Measurements from ENCODE around the gene C1QTNF12.

Gene C1QTNF12

GRCh38 chr1:1259540-1259939 is 13.0 kb upstream of the C1QTNF12 start:
- TF ChIP-seq EP300 (IDR thresholded peaks at IDR 0.05; ENCODE audit: borderline replicate concordance) (no peak), REST (IDR thresholded peaks at IDR 0.05; ENCODE audit: low read depth) (no peak), EGR1 (IDR thresholded peaks at IDR 0.05) (no peak), ZBTB7A (IDR thresholded peaks at IDR 0.05; ENCODE audit: low read depth) (no peak), MAX (IDR thresholded peaks at IDR 0.05) (no peak), TEAD4 (IDR thresholded peaks at IDR 0.05) (no peak), FOXM1 (IDR thresholded peaks at IDR 0.05; ENCODE audit: borderline replicate concordance, low read depth) (no peak), CEBPB (IDR thresholded peaks at IDR 0.05) (no peak), TCF12 (IDR thresholded peaks at IDR 0.05; ENCODE audit: low read depth) (no peak), NFIC (IDR thresholded peaks at IDR 0.05) (no peak)

GRCh38 chr1:1259119-1259488 is 12.6 kb upstream of the C1QTNF12 start:
- no peak for TF ChIP-seq CREB1 (IDR thresholded peaks at IDR 0.05; ENCODE audit: low read depth)
- no peak for TF ChIP-seq USF1 (IDR thresholded peaks at IDR 0.05)
- no peak for TF ChIP-seq TCF12 (IDR thresholded peaks at IDR 0.05; ENCODE audit: low read depth)
- TF ChIP-seq RAD21 (IDR thresholded peaks at IDR 0.05; ENCODE audit: low read depth) = no peak
- TF ChIP-seq EGR1 (IDR thresholded peaks at IDR 0.05) = no peak
- TF ChIP-seq EP300 (IDR thresholded peaks at IDR 0.05; ENCODE audit: borderline replicate concordance) = no peak

GRCh38 chr1:1256956-1257871 is 10.7 kb upstream of the C1QTNF12 start:
- no peak for TF ChIP-seq EGR1 (IDR thresholded peaks at IDR 0.05)
- no peak for TF ChIP-seq USF1 (IDR thresholded peaks at IDR 0.05)
- TF ChIP-seq FOXM1 (IDR thresholded peaks at IDR 0.05; ENCODE audit: borderline replicate concordance, low read depth) = no peak
- no peak for TF ChIP-seq YY1 (IDR thresholded peaks at IDR 0.05; ENCODE audit: low read depth)
- TF ChIP-seq CREB1 (IDR thresholded peaks at IDR 0.05; ENCODE audit: low read depth) = no peak
- TF ChIP-seq ZBTB7A (IDR thresholded peaks at IDR 0.05; ENCODE audit: low read depth) = no peak
- no peak for TF ChIP-seq CEBPB (IDR thresholded peaks at IDR 0.05)
- no peak for TF ChIP-seq MAX (IDR thresholded peaks at IDR 0.05)
- TF ChIP-seq NFIC (IDR thresholded peaks at IDR 0.05) = no peak
- TF ChIP-seq REST (IDR thresholded peaks at IDR 0.05; ENCODE audit: low read depth) = no peak
- no peak for TF ChIP-seq EP300 (IDR thresholded peaks at IDR 0.05; ENCODE audit: borderline replicate concordance)
- TF ChIP-seq RAD21 (IDR thresholded peaks at IDR 0.05; ENCODE audit: low read depth) = no peak
- no peak for TF ChIP-seq TAF1 (IDR thresholded peaks at IDR 0.05; ENCODE audit: low read depth)
- no peak for TF ChIP-seq TCF12 (IDR thresholded peaks at IDR 0.05; ENCODE audit: low read depth)
- no peak for TF ChIP-seq TEAD4 (IDR thresholded peaks at IDR 0.05)

- no peak for TF ChIP-seq CREB1 (IDR thresholded peaks at IDR 0.05; ENCODE audit: low read depth)
- TF ChIP-seq TAF1 (IDR thresholded peaks at IDR 0.05; ENCODE audit: low read depth) = no peak
- no peak for TF ChIP-seq USF1 (IDR thresholded peaks at IDR 0.05)
- no peak for TF ChIP-seq ZBTB7A (IDR thresholded peaks at IDR 0.05; ENCODE audit: low read depth)
- TF ChIP-seq FOXM1 (IDR thresholded peaks at IDR 0.05; ENCODE audit: borderline replicate concordance, low read depth) = no peak
- no peak for TF ChIP-seq EP300 (IDR thresholded peaks at IDR 0.05; ENCODE audit: borderline replicate concordance)
- no peak for TF ChIP-seq TCF12 (IDR thresholded peaks at IDR 0.05; ENCODE audit: low read depth)
- TF ChIP-seq YY1 (IDR thresholded peaks at IDR 0.05; ENCODE audit: low read depth) = no peak
- TF ChIP-seq CEBPB (IDR thresholded peaks at IDR 0.05) = no peak
- TF ChIP-seq RAD21 (IDR thresholded peaks at IDR 0.05; ENCODE audit: low read depth) = no peak
- no peak for TF ChIP-seq TEAD4 (IDR thresholded peaks at IDR 0.05)
- no peak for TF ChIP-seq NFIC (IDR thresholded peaks at IDR 0.05)
- TF ChIP-seq MAX (IDR thresholded peaks at IDR 0.05) = no peak
- no peak for TF ChIP-seq EGR1 (IDR thresholded peaks at IDR 0.05)
- no peak for TF ChIP-seq REST (IDR thresholded peaks at IDR 0.05; ENCODE audit: low read depth)
Observed at GRCh38 chr1:1255611-1256010, 9.1 kb upstream of the C1QTNF12 start.
